Spleen (tissue), 13 donors: ENCODE results near the gene MX2. TPM values are rescaled to one million over a fixed set of nuclear protein-coding genes. Genes with fewer than 3 reads are reported as not detected.
"Not testable (repeated sequence)": the region's sequence is repeated elsewhere in the genome, so short reads cannot be mapped to it uniquely, and the experiment has no call there.

ENCODE experiments used
- DNase-seq: peaks from one replicate; pipeline ENCODE4 v3.0.0-alpha.2; 2020
- H3K27ac ChIP-seq, 8 donors: fragments of 200-600 bp; sonication (generic) in 7 of 8; 1 replicate in 4 of 8; 2 replicates in 4 of 8; pipeline versions ENCODE4 v1.5.0 to v1.8.0; 2016 to 2021; ENCODE audit warnings: inconsistent platforms in 4 of 8, mild to moderate bottlenecking in 4 of 8, moderate library complexity in 1 of 8
- H3K27me3 ChIP-seq, 7 donors: fragments of 200-600 bp; sonication (generic) in 6 of 7; replicated peaks in 1 of 7; 1 replicate in 4 of 7; 2 replicates in 3 of 7; pipeline versions ENCODE4 v1.5.0 to v1.8.0; 2016 to 2021; ENCODE audit warnings: inconsistent platforms in 3 of 7, mild to moderate bottlenecking in 1 of 7
- H3K36me3 ChIP-seq, 6 donors: fragments of 200-600 bp; sonication (generic) in 5 of 6; 1 replicate in 4 of 6; 2 replicates in 2 of 6; pipeline versions ENCODE4 v1.5.0 to v1.8.0; 2016 to 2021; ENCODE audit warnings: inconsistent platforms in 2 of 6
- H3K4me1 ChIP-seq, 6 donors: fragments of 200-600 bp; sonication (generic) in 5 of 6; 1 replicate in 3 of 6; 2 replicates in 3 of 6; pipeline versions ENCODE4 v1.5.0 to v1.8.0; 2016 to 2021; ENCODE audit warnings: inconsistent platforms in 3 of 6
- H3K4me3 ChIP-seq, 8 donors: fragments of 200-600 bp; sonication (generic) in 7 of 8; 1 replicate in 4 of 8; 2 replicates in 4 of 8; pipeline versions ENCODE4 v1.5.0 to v1.8.0; 2016 to 2021; ENCODE audit warnings: inconsistent platforms in 4 of 8, mild to moderate bottlenecking in 4 of 8, moderate library complexity in 2 of 8
- H3K9me3 ChIP-seq, 8 donors: fragments of 200-600 bp; sonication (generic) in 7 of 8; 1 replicate in 4 of 8; 2 replicates in 4 of 8; pipeline versions ENCODE4 v1.5.0 to v1.8.0; 2016 to 2021; ENCODE audit warnings: inconsistent platforms in 4 of 8
- POLR2A ChIP-seq, 3 donors: fragments of 450-650 bp; IDR thresholded peaks; one replicate each; pipeline ENCODE4 v1.5.1; 2017; ENCODE audit warnings: antibody characterized with exemption in 3 of 3, mild to moderate bottlenecking in 1 of 3
- POLR2AphosphoS5 ChIP-seq, 3 donors: sonication (generic); formaldehyde crosslinking; IDR thresholded peaks; one replicate each; pipeline ENCODE4 v1.5.1; 2017; ENCODE audit warnings: antibody characterized with exemption in 3 of 3
- WGBS, 5 donors: extraction: QIAGEN DNeasy Blood & Tissue Kit in 3 of 5; methylation state at CpG; one replicate each; pipeline versions ENCODE4 v1.1.5 to v1.1.7; 2013 to 2018; 5-methylcytosine and 5-hydroxymethylcytosine counted together
- intact Hi-C: fragments of 100-400 bp; cut with DNase I; formaldehyde crosslinking; loops from one replicate; pipeline ENCODE4 v1.15.0; 2023; ENCODE audit warnings: low total_unique reads
- long read RNA-seq, 2 donors: transcript quantifications; one replicate each; lab custom pipeline, GENCODE V29; 2026
- polyA plus RNA-seq, 3 donors: library from polyadenylated mRNA; stranded (reverse); fragments of 200-250 nt; gene quantifications; one replicate each; pipeline ENCODE4 v1.2.1, GENCODE V29; 2013
- total RNA-seq, 7 donors: library from RNA; depleted of rRNA in 3 of 7; stranded (reverse); fragments of >200 nt in 3 of 7; fragmentation: NEBNext Ultra II Directional in 4 of 7; extraction: Animal tissue kit (Norgen Biotek cat#: 25700) in 4 of 7; gene quantifications; one replicate each; pipeline versions ENCODE4 v1.1.0 to v1.2.1, GENCODE V29; 2016 to 2021
- TF ChIP-seq, protein P1 (sequence below), 11 experiments: fragments of 200-600 bp in 7 of 11; fragments of 450-650 bp in 4 of 11; sonication (generic) in 4 of 11; IDR thresholded peaks in 8 of 11; conservative IDR thresholded peaks in 3 of 11; 1 replicate in 7 of 11; 2 replicates in 4 of 11; pipeline versions ENCODE4 v1.4.0 to v1.8.0; 2016 to 2021; ENCODE audit warnings: antibody characterized with exemption in 11 of 11, inconsistent platforms in 4 of 11, mild to moderate bottlenecking in 1 of 11
- donor health status: healthy with polysubstance abuse.
- donor health status: DM: no; HTN: no; CAD: no; lungs with moderate emphysema.
- donor health status: DM: no; HTN: no; CAD: no.
- donor health status: Bipolar disorder and iron deficiency.
- donor health status: healthy.
- donor health status: DM: no; HTN: no; CAD: no.
- donor health status: DM: yes; HTN: yes; CAD: no.

MX2 gene, protein sequence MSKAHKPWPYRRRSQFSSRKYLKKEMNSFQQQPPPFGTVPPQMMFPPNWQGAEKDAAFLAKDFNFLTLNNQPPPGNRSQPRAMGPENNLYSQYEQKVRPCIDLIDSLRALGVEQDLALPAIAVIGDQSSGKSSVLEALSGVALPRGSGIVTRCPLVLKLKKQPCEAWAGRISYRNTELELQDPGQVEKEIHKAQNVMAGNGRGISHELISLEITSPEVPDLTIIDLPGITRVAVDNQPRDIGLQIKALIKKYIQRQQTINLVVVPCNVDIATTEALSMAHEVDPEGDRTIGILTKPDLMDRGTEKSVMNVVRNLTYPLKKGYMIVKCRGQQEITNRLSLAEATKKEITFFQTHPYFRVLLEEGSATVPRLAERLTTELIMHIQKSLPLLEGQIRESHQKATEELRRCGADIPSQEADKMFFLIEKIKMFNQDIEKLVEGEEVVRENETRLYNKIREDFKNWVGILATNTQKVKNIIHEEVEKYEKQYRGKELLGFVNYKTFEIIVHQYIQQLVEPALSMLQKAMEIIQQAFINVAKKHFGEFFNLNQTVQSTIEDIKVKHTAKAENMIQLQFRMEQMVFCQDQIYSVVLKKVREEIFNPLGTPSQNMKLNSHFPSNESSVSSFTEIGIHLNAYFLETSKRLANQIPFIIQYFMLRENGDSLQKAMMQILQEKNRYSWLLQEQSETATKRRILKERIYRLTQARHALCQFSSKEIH
- total RNA-seq, result 100 to 1,000 TPM in 2 of 7 donors, 10 to 100 TPM in 5; 56.5 to 109 (median 75.3) TPM
- 10 to 100 TPM; 20.0 to 34.6 (median 26.8) TPM for polyA plus RNA-seq
- long read RNA-seq, donor 1, result 0 reads
- long read RNA-seq, donor 2, result 0 reads

DNA sequence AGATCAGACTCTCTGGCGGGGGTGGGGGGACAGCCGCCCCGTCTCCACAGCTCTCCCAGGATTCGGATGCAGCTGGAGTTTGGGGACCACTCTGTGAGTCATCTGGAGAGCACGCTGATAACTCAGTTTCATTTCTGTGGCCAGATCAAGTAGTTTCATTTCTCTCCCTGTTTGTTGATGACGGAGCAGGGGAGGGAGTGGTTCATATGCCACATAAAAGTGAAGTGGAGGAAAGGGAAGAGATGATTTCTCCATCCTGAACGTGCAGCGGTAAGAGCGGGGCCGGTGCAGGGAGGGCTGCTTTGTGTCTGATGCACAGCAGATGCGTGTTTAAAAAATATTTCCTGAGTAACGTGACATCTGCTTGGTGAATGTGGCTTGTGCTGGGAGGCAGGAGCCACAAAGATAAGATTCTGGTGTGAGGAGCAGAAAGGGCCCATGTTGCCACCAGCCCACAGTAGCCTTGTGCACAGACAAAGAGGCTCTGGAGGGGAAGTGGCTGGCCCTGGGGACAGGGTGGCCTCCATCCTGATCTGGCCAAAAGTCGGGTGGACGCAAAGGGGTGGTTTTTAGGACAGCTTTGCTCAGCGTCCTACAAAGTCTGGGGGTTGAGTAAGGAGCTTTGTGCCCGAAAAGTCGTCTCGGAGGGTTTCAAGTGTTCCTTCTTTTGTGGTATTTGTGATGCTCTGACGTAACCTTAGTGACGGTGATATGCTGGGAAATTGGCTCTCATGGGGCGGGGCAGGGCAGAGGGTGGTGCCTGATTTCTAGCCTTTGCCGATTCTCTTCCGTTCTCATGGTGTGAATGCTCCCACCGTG is at the start of gene MX2:
Gene MX2 (plus strand): TSS at position 242 of the 819 bp plus-strand sequence. CDS start 14,880 bp downstream, outside the sequence.
- Histone ChIP-seq H3K4me3 (peak within 1 kb of the TSS; percentile 29 to 82 (median 49)), H3K36me3 (peaks cover 0 to 26% (median 1%) of the 10 kb centered on the region in 6 donors), H3K27ac (peak within 1 kb of the TSS; percentile 88 to 99 (median 95)), H3K27me3 (no peaks in the 10 kb centered on the region), H3K4me1 (peaks cover 33 to 73% (median 56%) of the 10 kb centered on the region in 6 donors), H3K9me3 (no peaks in the 10 kb centered on the region)
- intact Hi-C loops, result loop anchor here (10.0 kb wide), 1 partner anchor 63 kb away; the partner anchor contains the start of gene MX1
- TF ChIP-seq POLR2A (IDR thresholded peaks at IDR 0.05), result peak in 2 of 3 donors; percentile 41 to 58
- TF ChIP-seq POLR2AphosphoS5 (IDR thresholded peaks at IDR 0.05), result peak; percentile 68 to 93 (median 76)
- TF ChIP-seq, protein P1, sequence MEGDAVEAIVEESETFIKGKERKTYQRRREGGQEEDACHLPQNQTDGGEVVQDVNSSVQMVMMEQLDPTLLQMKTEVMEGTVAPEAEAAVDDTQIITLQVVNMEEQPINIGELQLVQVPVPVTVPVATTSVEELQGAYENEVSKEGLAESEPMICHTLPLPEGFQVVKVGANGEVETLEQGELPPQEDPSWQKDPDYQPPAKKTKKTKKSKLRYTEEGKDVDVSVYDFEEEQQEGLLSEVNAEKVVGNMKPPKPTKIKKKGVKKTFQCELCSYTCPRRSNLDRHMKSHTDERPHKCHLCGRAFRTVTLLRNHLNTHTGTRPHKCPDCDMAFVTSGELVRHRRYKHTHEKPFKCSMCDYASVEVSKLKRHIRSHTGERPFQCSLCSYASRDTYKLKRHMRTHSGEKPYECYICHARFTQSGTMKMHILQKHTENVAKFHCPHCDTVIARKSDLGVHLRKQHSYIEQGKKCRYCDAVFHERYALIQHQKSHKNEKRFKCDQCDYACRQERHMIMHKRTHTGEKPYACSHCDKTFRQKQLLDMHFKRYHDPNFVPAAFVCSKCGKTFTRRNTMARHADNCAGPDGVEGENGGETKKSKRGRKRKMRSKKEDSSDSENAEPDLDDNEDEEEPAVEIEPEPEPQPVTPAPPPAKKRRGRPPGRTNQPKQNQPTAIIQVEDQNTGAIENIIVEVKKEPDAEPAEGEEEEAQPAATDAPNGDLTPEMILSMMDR (IDR thresholded peaks at IDR 0.05 in 8 of 11, conservative IDR thresholded peaks at IDR 0.05 in 3 of 11), result peak in 2 of 11 experiments; percentile 9 to 27
- WGBS, 5 donors, result 0 to 4% (median 2%) methylated on average over 23 to 24 of the region's 24 CpGs
- DNase-seq, result peak; percentile 91

DNA sequence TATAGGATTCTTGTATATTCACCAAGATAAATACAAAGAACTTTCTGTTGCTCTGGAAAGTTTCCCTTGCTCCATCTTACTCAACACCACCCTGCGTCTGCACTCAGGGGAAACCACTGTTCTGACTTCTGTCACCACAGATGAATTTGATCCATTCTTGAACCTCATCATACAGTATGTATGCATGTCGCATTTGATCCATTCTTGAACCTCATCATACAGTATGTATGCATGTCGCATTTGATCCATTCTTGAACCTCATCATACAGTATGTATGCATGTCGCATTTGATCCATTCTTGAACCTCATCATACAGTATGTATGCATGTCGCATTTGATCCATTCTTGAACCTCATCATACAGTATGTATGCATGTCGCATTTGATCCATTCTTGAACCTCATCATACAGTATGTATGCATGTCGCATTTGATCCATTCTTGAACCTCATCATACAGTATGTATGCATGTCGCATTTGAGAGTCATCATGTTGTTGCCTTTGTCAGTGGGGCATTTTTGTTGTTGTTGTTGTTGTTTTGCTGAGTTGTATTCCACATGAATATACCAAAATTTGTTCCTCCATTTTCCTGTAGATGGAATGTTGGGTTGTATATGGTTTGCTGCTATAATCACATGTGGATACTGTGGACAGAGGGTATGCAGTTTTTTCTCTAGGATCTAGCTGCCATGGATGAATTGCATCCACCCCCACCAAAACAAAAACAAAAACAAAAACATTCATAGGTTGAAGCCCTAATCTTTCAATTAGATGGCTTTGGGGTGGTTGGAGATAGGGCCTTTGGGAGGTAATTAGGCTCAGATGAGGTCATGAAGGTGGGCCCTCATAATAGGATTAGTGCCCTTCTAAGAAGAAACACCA is 48.3 kb upstream of the MX2 start:
- H3K9me3 ChIP-seq, H3K36me3 ChIP-seq, H3K4me3 ChIP-seq, intact Hi-C loops, H3K27ac ChIP-seq, DNase-seq: not testable (repeated sequence)
- 87 to 98% (median 96%) methylated on average over 4 to 6 of the region's 8 CpGs for WGBS, 5 donors
- peaks cover 0 to 62% (median 13%) of the 10 kb centered on the region in 7 donors for H3K27me3 ChIP-seq
- peaks cover 3 to 21% (median 14%) of the 10 kb centered on the region in 6 donors for H3K4me1 ChIP-seq

DNA sequence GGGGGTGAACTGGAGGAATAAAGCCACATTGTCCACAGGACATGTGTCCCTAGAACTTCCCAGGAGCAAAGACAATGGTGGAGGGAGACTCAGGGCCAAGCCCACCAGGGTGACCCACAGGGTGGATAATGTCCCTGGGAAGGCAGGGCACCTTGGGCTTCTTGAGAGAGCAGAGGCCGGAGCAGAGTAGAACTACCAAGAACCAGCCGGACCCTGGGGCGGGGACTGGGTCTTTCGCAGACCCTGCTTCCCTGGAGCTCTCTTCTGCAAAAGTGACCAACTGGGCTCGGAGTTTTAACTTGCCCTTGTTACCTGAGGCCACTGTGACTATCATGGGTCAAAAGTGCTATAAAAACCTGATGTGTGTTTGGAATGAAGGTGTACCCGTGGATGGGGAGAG is 46.1 kb upstream of the MX2 start:
- H3K27ac ChIP-seq, result no peak overlapping the region
- no peaks in the 10 kb centered on the region for H3K9me3 ChIP-seq
- peaks cover 3 to 21% (median 14%) of the 10 kb centered on the region in 6 donors for H3K4me1 ChIP-seq
- 90 to 97% (median 95%) methylated on average over 6 of the region's 6 CpGs for WGBS, 5 donors
- intact Hi-C loops, result no loop called here
- H3K36me3 ChIP-seq, result no peaks in the 10 kb centered on the region
- no peak for DNase-seq
- peak overlapping the region in 1 of 8 donors; percentile 62 for H3K4me3 ChIP-seq
- H3K27me3 ChIP-seq, result peaks cover 0 to 46% (median 13%) of the 10 kb centered on the region in 7 donors
- no peak for TF ChIP-seq POLR2AphosphoS5 (IDR thresholded peaks at IDR 0.05)
- TF ChIP-seq, protein P1 (IDR thresholded peaks at IDR 0.05 in 8 of 11, conservative IDR thresholded peaks at IDR 0.05 in 3 of 11), result no peak
- TF ChIP-seq POLR2A (IDR thresholded peaks at IDR 0.05), result no peak
